ENCODE measurements around the gene F8.

Gene F8

DNA sequence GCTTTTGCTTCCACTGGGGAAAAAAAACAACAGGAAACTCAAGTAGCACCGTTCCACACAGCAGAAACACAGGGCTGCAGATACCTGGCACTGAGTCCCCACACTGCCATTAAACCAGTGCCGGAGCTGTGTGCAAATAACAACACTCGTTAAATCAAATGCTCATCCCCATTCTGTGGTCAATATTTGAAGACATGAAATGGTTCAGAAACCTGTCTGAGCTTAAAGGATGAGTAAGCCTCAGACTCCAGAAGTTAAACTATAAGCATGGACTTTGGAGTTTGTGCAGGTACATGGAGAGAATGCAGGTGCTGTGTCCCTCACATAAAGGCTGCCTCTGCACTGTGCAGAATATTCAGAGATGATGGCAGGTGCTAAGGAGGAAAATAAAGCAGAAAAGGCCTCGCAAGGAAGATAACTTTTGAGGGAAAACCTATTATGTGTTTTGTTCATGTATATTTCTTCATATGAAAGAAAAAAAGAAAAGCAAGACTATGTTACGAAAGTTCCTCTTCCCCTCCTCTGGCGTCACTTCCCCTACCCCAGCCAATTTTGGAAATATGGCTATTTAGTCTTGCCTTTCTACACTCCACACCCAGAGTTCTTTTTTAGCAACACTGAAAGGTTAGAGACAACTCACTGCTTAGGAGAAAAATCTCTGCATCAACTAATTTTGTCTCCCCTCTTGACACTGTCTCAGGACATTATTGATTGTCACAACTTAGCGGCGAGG, 221.9 kb downstream of the F8 start:
- TF ChIP-seq EGR1 (IDR thresholded peaks at IDR 0.05) (no peak), TCF12 (IDR thresholded peaks at IDR 0.05; ENCODE audit: low read depth) (no peak), ZBTB7A (IDR thresholded peaks at IDR 0.05; ENCODE audit: low read depth) (no peak), TAF1 (IDR thresholded peaks at IDR 0.05; ENCODE audit: low read depth) (no peak), TEAD4 (IDR thresholded peaks at IDR 0.05) (no peak), CREB1 (IDR thresholded peaks at IDR 0.05; ENCODE audit: low read depth) (no peak), EP300 (IDR thresholded peaks at IDR 0.05; ENCODE audit: borderline replicate concordance) (no peak), FOXM1 (IDR thresholded peaks at IDR 0.05; ENCODE audit: borderline replicate concordance, low read depth) (no peak), NFIC (IDR thresholded peaks at IDR 0.05) (no peak)
- TF ChIP-seq, protein P1, sequence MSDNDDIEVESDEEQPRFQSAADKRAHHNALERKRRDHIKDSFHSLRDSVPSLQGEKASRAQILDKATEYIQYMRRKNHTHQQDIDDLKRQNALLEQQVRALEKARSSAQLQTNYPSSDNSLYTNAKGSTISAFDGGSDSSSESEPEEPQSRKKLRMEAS (IDR thresholded peaks at IDR 0.05), result no peak
- TF ChIP-seq, protein P2, sequence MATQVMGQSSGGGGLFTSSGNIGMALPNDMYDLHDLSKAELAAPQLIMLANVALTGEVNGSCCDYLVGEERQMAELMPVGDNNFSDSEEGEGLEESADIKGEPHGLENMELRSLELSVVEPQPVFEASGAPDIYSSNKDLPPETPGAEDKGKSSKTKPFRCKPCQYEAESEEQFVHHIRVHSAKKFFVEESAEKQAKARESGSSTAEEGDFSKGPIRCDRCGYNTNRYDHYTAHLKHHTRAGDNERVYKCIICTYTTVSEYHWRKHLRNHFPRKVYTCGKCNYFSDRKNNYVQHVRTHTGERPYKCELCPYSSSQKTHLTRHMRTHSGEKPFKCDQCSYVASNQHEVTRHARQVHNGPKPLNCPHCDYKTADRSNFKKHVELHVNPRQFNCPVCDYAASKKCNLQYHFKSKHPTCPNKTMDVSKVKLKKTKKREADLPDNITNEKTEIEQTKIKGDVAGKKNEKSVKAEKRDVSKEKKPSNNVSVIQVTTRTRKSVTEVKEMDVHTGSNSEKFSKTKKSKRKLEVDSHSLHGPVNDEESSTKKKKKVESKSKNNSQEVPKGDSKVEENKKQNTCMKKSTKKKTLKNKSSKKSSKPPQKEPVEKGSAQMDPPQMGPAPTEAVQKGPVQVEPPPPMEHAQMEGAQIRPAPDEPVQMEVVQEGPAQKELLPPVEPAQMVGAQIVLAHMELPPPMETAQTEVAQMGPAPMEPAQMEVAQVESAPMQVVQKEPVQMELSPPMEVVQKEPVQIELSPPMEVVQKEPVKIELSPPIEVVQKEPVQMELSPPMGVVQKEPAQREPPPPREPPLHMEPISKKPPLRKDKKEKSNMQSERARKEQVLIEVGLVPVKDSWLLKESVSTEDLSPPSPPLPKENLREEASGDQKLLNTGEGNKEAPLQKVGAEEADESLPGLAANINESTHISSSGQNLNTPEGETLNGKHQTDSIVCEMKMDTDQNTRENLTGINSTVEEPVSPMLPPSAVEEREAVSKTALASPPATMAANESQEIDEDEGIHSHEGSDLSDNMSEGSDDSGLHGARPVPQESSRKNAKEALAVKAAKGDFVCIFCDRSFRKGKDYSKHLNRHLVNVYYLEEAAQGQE (IDR thresholded peaks at IDR 0.05; ENCODE audit: low read depth), result no peak

- TF ChIP-seq EP300 (IDR thresholded peaks at IDR 0.05; ENCODE audit: borderline replicate concordance) (no peak), RAD21 (IDR thresholded peaks at IDR 0.05; ENCODE audit: low read depth) (no peak), FOXM1 (IDR thresholded peaks at IDR 0.05; ENCODE audit: borderline replicate concordance, low read depth) (no peak), NFIC (IDR thresholded peaks at IDR 0.05) (no peak), ZBTB7A (IDR thresholded peaks at IDR 0.05; ENCODE audit: low read depth) (no peak), CREB1 (IDR thresholded peaks at IDR 0.05; ENCODE audit: low read depth) (no peak), TCF12 (IDR thresholded peaks at IDR 0.05; ENCODE audit: low read depth) (no peak), TEAD4 (IDR thresholded peaks at IDR 0.05) (no peak), EGR1 (IDR thresholded peaks at IDR 0.05) (no peak), TAF1 (IDR thresholded peaks at IDR 0.05; ENCODE audit: low read depth) (no peak), CEBPB (IDR thresholded peaks at IDR 0.05) (no peak)
- TF ChIP-seq, protein P3, sequence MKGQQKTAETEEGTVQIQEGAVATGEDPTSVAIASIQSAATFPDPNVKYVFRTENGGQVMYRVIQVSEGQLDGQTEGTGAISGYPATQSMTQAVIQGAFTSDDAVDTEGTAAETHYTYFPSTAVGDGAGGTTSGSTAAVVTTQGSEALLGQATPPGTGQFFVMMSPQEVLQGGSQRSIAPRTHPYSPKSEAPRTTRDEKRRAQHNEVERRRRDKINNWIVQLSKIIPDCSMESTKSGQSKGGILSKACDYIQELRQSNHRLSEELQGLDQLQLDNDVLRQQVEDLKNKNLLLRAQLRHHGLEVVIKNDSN (IDR thresholded peaks at IDR 0.05), result no peak
- TF ChIP-seq, protein P1 (IDR thresholded peaks at IDR 0.05), result no peak
- TF ChIP-seq, protein P2 (IDR thresholded peaks at IDR 0.05; ENCODE audit: low read depth), result no peak
These were observed 222.8 kb downstream of the F8 start for GRCh38 chrX:154799556-154800348.

- TF ChIP-seq ZBTB7A (IDR thresholded peaks at IDR 0.05; ENCODE audit: low read depth), result no peak
- TF ChIP-seq, protein P1 (IDR thresholded peaks at IDR 0.05), result no peak
- TF ChIP-seq CEBPB (IDR thresholded peaks at IDR 0.05), result no peak
These were observed 225.5 kb downstream of the F8 start for GRCh38 chrX:154797006-154797405.

GRCh38 chrX:154795016-154795415, 227.5 kb downstream of the F8 start:
- TF ChIP-seq CEBPB (IDR thresholded peaks at IDR 0.05), result no peak
- TF ChIP-seq ZBTB7A (IDR thresholded peaks at IDR 0.05; ENCODE audit: low read depth), result no peak
- no peak for TF ChIP-seq CREB1 (IDR thresholded peaks at IDR 0.05; ENCODE audit: low read depth)
- TF ChIP-seq NFIC (IDR thresholded peaks at IDR 0.05), result no peak
- no peak for TF ChIP-seq TEAD4 (IDR thresholded peaks at IDR 0.05)
- no peak for TF ChIP-seq YY1 (IDR thresholded peaks at IDR 0.05; ENCODE audit: low read depth)
- TF ChIP-seq, protein P1 (IDR thresholded peaks at IDR 0.05), result no peak
- no peak for TF ChIP-seq TAF1 (IDR thresholded peaks at IDR 0.05; ENCODE audit: low read depth)
- no peak for TF ChIP-seq EP300 (IDR thresholded peaks at IDR 0.05; ENCODE audit: borderline replicate concordance)
- TF ChIP-seq, protein P2 (IDR thresholded peaks at IDR 0.05; ENCODE audit: low read depth), result no peak
- TF ChIP-seq, protein P3 (IDR thresholded peaks at IDR 0.05), result no peak
- TF ChIP-seq FOXM1 (IDR thresholded peaks at IDR 0.05; ENCODE audit: borderline replicate concordance, low read depth), result no peak
- TF ChIP-seq TCF12 (IDR thresholded peaks at IDR 0.05; ENCODE audit: low read depth), result no peak
- TF ChIP-seq RAD21 (IDR thresholded peaks at IDR 0.05; ENCODE audit: low read depth), result no peak
- TF ChIP-seq EGR1 (IDR thresholded peaks at IDR 0.05), result no peak
